Keratinocyte (primary cell): ENCODE measurements around the gene CIB4. TPM values are rescaled to one million over a fixed set of nuclear protein-coding genes. Genes with fewer than 3 reads are reported as not detected.

Experiments used
- DNase-seq: peaks from one replicate; pipeline ENCODE4 v3.0.0-alpha.2; 2011; ENCODE audit warnings: low read depth, missing footprints, low spot score
- FAIRE-seq: peaks from 2 replicates; lab custom pipeline; 2011; peaks lifted over from hg19 to GRCh38; lab: Jason Lieb, UNC
- H2AFZ ChIP-seq: 2 replicates; pipeline ENCODE4 v1.6.0; 2012; ENCODE audit warnings: low read length, control low read depth, inconsistent platforms; ENCODE audit not compliant: control insufficient read depth
- H3K27ac ChIP-seq: 2 replicates; pipeline ENCODE4 v1.5.1; 2011; ENCODE audit warnings: low read length; ENCODE audit not compliant: control insufficient read depth, insufficient read depth
- H3K27me3 ChIP-seq: 3 replicates; pipeline ENCODE4 v1.6.0; 2011; ENCODE audit warnings: low read length; ENCODE audit not compliant: control insufficient read depth, insufficient read depth; ENCODE audit errors: extremely low read depth
- H3K36me3 ChIP-seq, 2 experiments: 2 replicates in 1 of 2; 3 replicates in 1 of 2; pipeline ENCODE4 v1.5.1; 2011; ENCODE audit warnings: low read length in 2 of 2, mild to moderate bottlenecking in 1 of 2; ENCODE audit not compliant: control insufficient read depth in 2 of 2, insufficient read depth in 2 of 2; ENCODE audit errors: extremely low read depth in 1 of 2
- H3K4me1 ChIP-seq: 3 replicates; pipeline ENCODE4 v1.5.1; 2011; ENCODE audit warnings: low read length; ENCODE audit not compliant: control insufficient read depth, insufficient read depth; ENCODE audit errors: extremely low read depth
- H3K4me2 ChIP-seq: 3 replicates; pipeline ENCODE4 v1.6.0; 2011; ENCODE audit warnings: low read depth, low read length; ENCODE audit not compliant: control insufficient read depth, insufficient read depth; ENCODE audit errors: extremely low read depth
- H3K4me3 ChIP-seq, 3 experiments: fragments of 200-600 bp in 1 of 3; sonication (generic) in 1 of 3; 2 replicates in 2 of 3; 3 replicates in 1 of 3; pipeline ENCODE4 v1.5.1; 2011 to 2016; ENCODE audit warnings: low read length in 3 of 3, mild to moderate bottlenecking in 3 of 3, control low read depth in 2 of 3, inconsistent platforms in 1 of 3, low read depth in 1 of 3, mixed read lengths in 1 of 3, mixed run types in 1 of 3, moderate library complexity in 1 of 3; ENCODE audit not compliant: control insufficient read depth in 2 of 3, insufficient read depth in 2 of 3; ENCODE audit errors: extremely low read depth in 1 of 3
- H3K79me2 ChIP-seq: 2 replicates; pipeline ENCODE4 v1.6.0; 2012; ENCODE audit warnings: low read length; ENCODE audit not compliant: control insufficient read depth, insufficient read depth
- H3K9ac ChIP-seq: 3 replicates; pipeline ENCODE4 v1.6.0; 2011; ENCODE audit warnings: low read length; ENCODE audit not compliant: control insufficient read depth, insufficient read depth; ENCODE audit errors: extremely low read depth
- H3K9me1 ChIP-seq: 3 replicates; pipeline ENCODE4 v1.6.0; 2011; ENCODE audit warnings: low read length; ENCODE audit not compliant: control insufficient read depth, insufficient read depth; ENCODE audit errors: extremely low read depth
- H3K9me3 ChIP-seq: 2 replicates; pipeline ENCODE4 v1.5.1; 2012; ENCODE audit warnings: low read depth, low read length; ENCODE audit not compliant: control insufficient read depth
- H4K20me1 ChIP-seq: 3 replicates; pipeline ENCODE4 v1.6.0; 2011; ENCODE audit warnings: low read length; ENCODE audit not compliant: control insufficient read depth, insufficient read depth; ENCODE audit errors: extremely low read depth
- CTCF ChIP-seq, 3 experiments: IDR thresholded peaks in 1 of 3; conservative IDR thresholded peaks in 1 of 3; optimal IDR thresholded peaks in 1 of 3; 2 replicates in 2 of 3; 3 replicates in 1 of 3; pipeline versions ENCODE3 to v1.5.1; 2011; ENCODE audit warnings: low read length in 3 of 3, mild to moderate bottlenecking in 3 of 3, moderate library complexity in 2 of 3, control low read depth in 1 of 3, inconsistent platforms in 1 of 3; ENCODE audit not compliant: insufficient read depth in 2 of 3; ENCODE audit errors: extremely low read depth in 1 of 3
- EZH2 ChIP-seq: IDR thresholded peaks from one replicate; pipeline ENCODE4 v1.6.1; 2012; ENCODE audit warnings: inconsistent platforms, mild to moderate bottlenecking, low read length, moderate library complexity
- dilution Hi-C: fragments of 300-500 bp; cut with MboI; formaldehyde crosslinking; loops from one replicate; pipeline ENCODE4 v1.7.0; 2020; ENCODE audit warnings: low sequenced_read_pairs; ENCODE audit not compliant: extremely low pct_ligation_motif_present
- polyA plus RNA-seq, 5 experiments: library from polyadenylated mRNA; depleted of rRNA in 3 of 5; stranded (reverse) in 3 of 5; stranded (forward) in 1 of 5; unstranded in 1 of 5; fragments of >200 nt; gene quantifications; 1 replicate in 1 of 5; 2 replicates in 3 of 5; 3 replicates in 1 of 5; pipeline versions ENCODE4 v1.2.1 to v1.2.3, GENCODE V29; 2011 to 2012; ENCODE audit warnings: missing spikeins in 2 of 5, low read depth in 1 of 5, low replicate concordance in 1 of 5

The CIB4 gene
- polyA plus RNA-seq, 1 donor (not counting 4 experiments of a cell fraction or from before 2014, with no cell fraction given): not detected

GRCh38 chr2:26561918-26562810 is 79.0 kb downstream of the CIB4 start:
- DNase-seq (no peak), FAIRE-seq (no peak)
- no peaks in the 10 kb centered on the region for H3K9me3 ChIP-seq
- no peaks in the 10 kb centered on the region for H3K9me1 ChIP-seq
- no peak overlapping the region for H3K27ac ChIP-seq
- H3K9ac ChIP-seq: peak overlapping the region; percentile 3
- TF ChIP-seq EZH2 (no peak), CTCF (optimal IDR thresholded peaks at IDR 0.05 in 1 of 3, IDR thresholded peaks at IDR 0.05 in 1 of 3, conservative IDR thresholded peaks at IDR 0.05 in 1 of 3; ENCODE audit: extremely low read depth in 1 of 3, insufficient read depth in 2 of 3, low read length in 3 of 3) (peak in 1 of 3 experiments; percentile 38)
- no peaks in the 10 kb centered on the region for H3K36me3 ChIP-seq
- H2AFZ ChIP-seq: no peak overlapping the region
- H3K4me1 ChIP-seq: peaks cover 8% of the 10 kb centered on the region
- H3K79me2 ChIP-seq: no peaks in the 10 kb centered on the region
- H3K27me3 ChIP-seq: peaks cover 74% of the 10 kb centered on the region
- no peaks in the 10 kb centered on the region for H4K20me1 ChIP-seq
- dilution Hi-C loops: no loop called here
- peak overlapping the region; percentile 76 for H3K4me2 ChIP-seq
- peak overlapping the region; percentile 13 to 54 (median 26) for H3K4me3 ChIP-seq

GRCh38 chr2:26561376-26561775 is 79.8 kb downstream of the CIB4 start:
- TF ChIP-seq CTCF (optimal IDR thresholded peaks at IDR 0.05 in 1 of 3, IDR thresholded peaks at IDR 0.05 in 1 of 3, conservative IDR thresholded peaks at IDR 0.05 in 1 of 3; ENCODE audit: extremely low read depth in 1 of 3, insufficient read depth in 2 of 3, low read length in 3 of 3) (no peak), EZH2 (no peak)

More at GRCh38 chr2:26561376-26561775, 79.8 kb downstream of the CIB4 start:
- no peak for FAIRE-seq
- Histone ChIP-seq H3K4me3 (no peak overlapping the region), H3K79me2 (no peaks in the 10 kb centered on the region), H3K9ac (no peak overlapping the region), H4K20me1 (no peaks in the 10 kb centered on the region), H3K4me1 (peaks cover 8% of the 10 kb centered on the region), H3K36me3 (no peaks in the 10 kb centered on the region), H3K9me3 (no peaks in the 10 kb centered on the region), H3K27me3 (peaks cover 82% of the 10 kb centered on the region), H3K27ac (no peak overlapping the region), H2AFZ (no peak overlapping the region), H3K9me1 (no peaks in the 10 kb centered on the region), H3K4me2 (no peak overlapping the region)
- no peak for DNase-seq
- dilution Hi-C loops: no loop called here
